ENCODE results near the gene TLR2.
A peak's percentile ranks its signal among the peaks of the same experiment; 100 is the strongest.

The TLR2 gene

DNA sequence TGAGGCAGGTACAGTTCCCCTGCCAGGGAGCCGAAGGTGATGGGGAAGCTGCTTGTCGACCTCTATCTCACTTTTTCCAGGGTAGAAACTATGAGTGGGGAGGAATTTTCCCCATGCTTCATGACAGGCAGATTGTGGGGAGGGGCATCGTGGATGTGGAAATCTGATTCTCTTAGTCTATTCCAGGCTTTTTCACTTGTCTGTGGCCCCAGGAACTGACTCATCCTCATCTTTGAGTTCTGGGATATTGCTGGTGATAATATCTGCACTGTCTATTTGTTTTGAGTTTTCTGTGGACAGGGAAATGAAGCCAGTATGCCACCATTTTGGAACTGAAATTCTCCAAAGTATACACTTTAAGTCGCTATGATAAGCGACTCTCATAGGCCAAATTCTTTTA is 7.6 kb upstream of the TLR2 start:
- peak; percentile 59 for DNase-seq (ENCODE audit: low read depth)
- TF ChIP-seq, protein P1, sequence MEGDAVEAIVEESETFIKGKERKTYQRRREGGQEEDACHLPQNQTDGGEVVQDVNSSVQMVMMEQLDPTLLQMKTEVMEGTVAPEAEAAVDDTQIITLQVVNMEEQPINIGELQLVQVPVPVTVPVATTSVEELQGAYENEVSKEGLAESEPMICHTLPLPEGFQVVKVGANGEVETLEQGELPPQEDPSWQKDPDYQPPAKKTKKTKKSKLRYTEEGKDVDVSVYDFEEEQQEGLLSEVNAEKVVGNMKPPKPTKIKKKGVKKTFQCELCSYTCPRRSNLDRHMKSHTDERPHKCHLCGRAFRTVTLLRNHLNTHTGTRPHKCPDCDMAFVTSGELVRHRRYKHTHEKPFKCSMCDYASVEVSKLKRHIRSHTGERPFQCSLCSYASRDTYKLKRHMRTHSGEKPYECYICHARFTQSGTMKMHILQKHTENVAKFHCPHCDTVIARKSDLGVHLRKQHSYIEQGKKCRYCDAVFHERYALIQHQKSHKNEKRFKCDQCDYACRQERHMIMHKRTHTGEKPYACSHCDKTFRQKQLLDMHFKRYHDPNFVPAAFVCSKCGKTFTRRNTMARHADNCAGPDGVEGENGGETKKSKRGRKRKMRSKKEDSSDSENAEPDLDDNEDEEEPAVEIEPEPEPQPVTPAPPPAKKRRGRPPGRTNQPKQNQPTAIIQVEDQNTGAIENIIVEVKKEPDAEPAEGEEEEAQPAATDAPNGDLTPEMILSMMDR (conservative IDR thresholded peaks at IDR 0.05; ENCODE audit: control insufficient read depth, insufficient read depth, low read depth, low read length), result no peak
- H3K4me3 ChIP-seq (ENCODE audit: control insufficient read depth, low read depth, low read length), result no peak overlapping the region

DNA sequence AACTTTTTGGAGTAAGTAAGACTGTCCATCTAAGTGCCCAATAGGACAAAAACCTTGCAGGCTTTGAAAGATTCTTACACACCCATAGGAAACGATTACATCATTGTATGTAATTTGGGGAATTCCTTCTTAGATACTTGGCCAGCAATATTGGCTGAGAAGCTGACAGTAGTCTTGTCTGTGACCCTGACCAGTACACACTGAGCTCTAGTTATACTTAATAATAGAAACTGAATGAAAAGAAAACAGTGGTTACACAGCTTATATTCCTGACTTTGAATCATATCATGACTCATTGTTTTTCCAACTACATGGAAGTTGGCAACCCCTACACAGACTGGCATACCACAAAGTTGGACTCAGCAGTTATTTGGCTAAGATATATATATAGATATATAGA is 7.1 kb upstream of the TLR2 start:
- no peak overlapping the region for H3K4me3 ChIP-seq (ENCODE audit: control insufficient read depth, low read depth, low read length)
- peak; percentile 88 for DNase-seq (ENCODE audit: low read depth)
- TF ChIP-seq, protein P1 (conservative IDR thresholded peaks at IDR 0.05; ENCODE audit: control insufficient read depth, insufficient read depth, low read depth, low read length), result no peak

DNA sequence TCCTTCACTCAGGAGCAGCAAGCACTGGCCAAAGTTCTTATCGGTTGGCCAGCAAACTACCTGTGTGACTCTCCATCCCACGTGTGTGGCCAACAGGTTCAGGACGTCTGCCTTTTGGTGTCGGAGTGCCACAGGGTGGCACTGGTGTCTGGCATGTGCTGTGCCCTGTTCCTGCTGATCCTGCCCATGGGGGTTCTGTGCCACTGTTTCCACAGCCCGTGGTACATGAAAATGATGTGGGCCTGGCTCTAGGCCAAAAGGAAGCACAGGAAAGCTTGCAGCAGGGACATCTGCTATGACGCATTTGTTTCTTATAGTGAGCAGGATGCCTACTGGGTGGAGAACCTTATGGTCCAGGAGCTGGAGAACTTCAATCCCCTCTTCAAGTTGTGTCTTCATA is 4.6 kb upstream of the TLR2 start:
- TF ChIP-seq, protein P1 (conservative IDR thresholded peaks at IDR 0.05; ENCODE audit: control insufficient read depth, insufficient read depth, low read depth, low read length), result no peak
- DNase-seq (ENCODE audit: low read depth), result no peak
- H3K4me3 ChIP-seq (ENCODE audit: control insufficient read depth, low read depth, low read length), result no peak overlapping the region

DNA sequence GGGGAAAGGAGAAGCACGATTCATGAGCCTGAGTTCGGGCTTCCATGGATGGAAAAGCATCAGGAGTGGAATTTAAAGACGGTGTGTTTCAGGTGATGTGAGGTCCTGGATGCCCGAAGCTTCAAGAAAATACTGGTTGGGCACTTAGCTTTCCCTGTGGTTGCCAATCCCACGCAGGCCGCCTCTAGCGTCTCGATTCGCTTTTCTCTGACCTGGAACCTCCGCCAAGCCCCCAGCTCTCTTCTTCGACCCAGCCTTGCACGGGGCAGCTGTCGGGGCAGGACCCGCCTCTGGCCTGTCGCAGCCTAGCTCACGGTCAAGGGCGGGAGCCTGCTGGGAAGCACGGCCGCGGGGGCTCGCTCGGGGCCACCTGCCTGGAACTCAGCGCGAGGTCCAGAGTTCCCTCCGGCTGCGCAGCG is 308 bp upstream of the TLR2 start:
- TF ChIP-seq, protein P1 (conservative IDR thresholded peaks at IDR 0.05; ENCODE audit: control insufficient read depth, insufficient read depth, low read depth, low read length), result no peak
- no peak for DNase-seq (ENCODE audit: low read depth)
- H3K4me3 ChIP-seq (ENCODE audit: control insufficient read depth, low read depth, low read length), result peak overlapping the region; percentile 52

DNA sequence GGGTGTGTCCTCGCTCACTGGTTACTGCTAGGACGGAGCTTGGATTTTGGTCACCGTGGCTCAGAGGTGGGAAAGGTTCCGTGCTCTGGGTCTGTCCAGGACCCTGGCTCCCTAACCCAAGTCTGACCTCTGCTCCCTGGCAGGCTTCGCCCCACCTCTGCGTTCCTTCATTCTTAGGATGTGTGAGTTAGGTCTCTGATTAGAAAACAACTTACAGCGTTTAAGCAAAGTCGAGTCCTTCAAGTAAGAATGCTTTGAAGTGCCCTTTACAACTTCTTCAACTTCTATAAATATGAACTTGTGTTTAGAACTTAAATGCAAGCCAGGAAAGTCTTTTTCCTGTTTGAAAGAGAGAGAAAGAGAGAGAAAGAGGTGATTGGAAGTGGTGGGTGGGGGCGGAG is 891 bp downstream of the TLR2 start:
- DNase-seq (ENCODE audit: low read depth), result peak; percentile 11
- TF ChIP-seq, protein P1 (conservative IDR thresholded peaks at IDR 0.05; ENCODE audit: control insufficient read depth, insufficient read depth, low read depth, low read length), result no peak
- peak overlapping the region; percentile 52 for H3K4me3 ChIP-seq (ENCODE audit: control insufficient read depth, low read depth, low read length)

DNA sequence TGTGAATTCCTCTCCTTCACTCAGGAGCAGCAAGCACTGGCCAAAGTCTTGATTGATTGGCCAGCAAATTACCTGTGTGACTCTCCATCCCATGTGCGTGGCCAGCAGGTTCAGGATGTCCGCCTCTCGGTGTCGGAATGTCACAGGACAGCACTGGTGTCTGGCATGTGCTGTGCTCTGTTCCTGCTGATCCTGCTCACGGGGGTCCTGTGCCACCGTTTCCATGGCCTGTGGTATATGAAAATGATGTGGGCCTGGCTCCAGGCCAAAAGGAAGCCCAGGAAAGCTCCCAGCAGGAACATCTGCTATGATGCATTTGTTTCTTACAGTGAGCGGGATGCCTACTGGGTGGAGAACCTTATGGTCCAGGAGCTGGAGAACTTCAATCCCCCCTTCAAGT is 20.4 kb downstream of the TLR2 start:
- no peak for DNase-seq (ENCODE audit: low read depth)
- TF ChIP-seq, protein P1 (conservative IDR thresholded peaks at IDR 0.05; ENCODE audit: control insufficient read depth, insufficient read depth, low read depth, low read length), result no peak
- H3K4me3 ChIP-seq (ENCODE audit: control insufficient read depth, low read depth, low read length), result no peak overlapping the region

Measured in fibroblast of mammary gland (primary cell).